Stomach (tissue), 19 donors: Measurements from ENCODE around the gene ISOC1. TPM values are rescaled to one million over a fixed set of nuclear protein-coding genes. Genes with fewer than 3 reads are reported as not detected.

Source experiments
- DNase-seq, 2 donors: peaks; one replicate each; pipeline versions ENCODE4 v3.0.0 to v3.0.0-alpha.2; 2013 to 2019
- H3K27ac ChIP-seq, 5 donors: fragments of 200-600 bp in 4 of 5; sonication (generic) in 4 of 5; one replicate each; pipeline ENCODE4 v1.5.1; 2013 to 2019; ENCODE audit warnings: mild to moderate bottlenecking in 1 of 5, moderate library complexity in 1 of 5
- H3K27me3 ChIP-seq, 3 donors: fragments of 200-600 bp; sonication (generic); one replicate each; pipeline ENCODE4 v1.5.1; 2017 to 2019; ENCODE audit warnings: mixed run types in 1 of 3
- H3K36me3 ChIP-seq, 4 donors: fragments of 200-600 bp; sonication (generic); 1 replicate in 3 of 4; 2 replicates in 1 of 4; pipeline ENCODE4 v1.5.1; 2016 to 2019
- H3K4me1 ChIP-seq, 4 donors: fragments of 200-600 bp; sonication (generic); one replicate each; pipeline ENCODE4 v1.5.1; 2016 to 2019
- H3K4me3 ChIP-seq, 4 donors: fragments of 200-600 bp; sonication (generic) in 3 of 4; one replicate each; pipeline ENCODE4 v1.5.1; 2016 to 2019; ENCODE audit warnings: mild to moderate bottlenecking in 1 of 4
- H3K9me3 ChIP-seq, 4 donors: fragments of 200-600 bp; sonication (generic); one replicate each; pipeline ENCODE4 v1.5.1; 2016 to 2019
- EP300 ChIP-seq: sonication (generic); formaldehyde crosslinking; IDR thresholded peaks from one replicate; pipeline ENCODE4 v1.6.1; 2017; ENCODE audit warnings: antibody characterized with exemption
- POLR2A ChIP-seq, 4 donors: fragments of 450-650 bp; IDR thresholded peaks; one replicate each; pipeline ENCODE4 v1.6.1; 2016; ENCODE audit warnings: antibody characterized with exemption in 4 of 4, control low read depth in 2 of 4, mild to moderate bottlenecking in 1 of 4, moderate library complexity in 1 of 4
- POLR2AphosphoS5 ChIP-seq, 3 donors: sonication (generic); formaldehyde crosslinking; IDR thresholded peaks; one replicate each; pipeline ENCODE4 v1.6.1; 2016; ENCODE audit warnings: antibody characterized with exemption in 3 of 3
- WGBS, 5 donors: extraction: QIAGEN DNeasy Blood & Tissue Kit in 3 of 5; methylation state at CpG; one replicate each; pipeline versions ENCODE4 v1.1.5 to v1.1.7; 2013 to 2018; 5-methylcytosine and 5-hydroxymethylcytosine counted together
- intact Hi-C: fragments of 100-400 bp; cut with DNase I; formaldehyde crosslinking; loops from one replicate; pipeline ENCODE4 v1.15.1; 2023; ENCODE audit warnings: low total_unique reads
- long read RNA-seq, 10 donors: transcript quantifications; one replicate each; lab custom pipeline, GENCODE V29; 2026
- polyA plus RNA-seq, 3 donors: library from polyadenylated mRNA; stranded (reverse); fragments of 200-250 nt; gene quantifications; one replicate each; pipeline ENCODE4 v1.2.3, GENCODE V29; 2013
- total RNA-seq, 5 donors: library from RNA; depleted of rRNA; stranded (reverse); fragments of >200 nt; gene quantifications; one replicate each; pipeline versions ENCODE4 v1.1.0 to v1.2.3, GENCODE V29; 2014 to 2016
- TF ChIP-seq, protein P1 (sequence below), 7 experiments: fragments of 450-650 bp in 4 of 7; fragments of 200-600 bp in 3 of 7; sonication (generic) in 3 of 7; IDR thresholded peaks; one replicate each; pipeline ENCODE4 v1.5.1; 2016 to 2019; ENCODE audit warnings: antibody characterized with exemption in 7 of 7, control low read depth in 2 of 7, mild to moderate bottlenecking in 1 of 7
- donor health status: healthy with polysubstance abuse.
- donor health status: Bipolar disorder and iron deficiency.
- donor health status: healthy.

ISOC1 gene
- total RNA-seq: 10 to 100 TPM in 2 of 5 donors, 1 to 10 TPM in 2, not detected in 1; 3.1 to 35.1 (median 7.7) TPM
- polyA plus RNA-seq: 10 to 100 TPM; 18.3 to 39.4 (median 24.3) TPM
- long read RNA-seq, donor 1, transcript ISOC1-201 (5 exons, 1,940 nt): major isoform, 6 of 13 reads
- long read RNA-seq, donor 1, partial matches to known transcripts: 7 of 13 reads
- long read RNA-seq, donor 1, other reads (novel, unspliced or antisense): 0 of 13 reads
- long read RNA-seq, donor 2, transcript ISOC1-201 (5 exons, 1,940 nt): major isoform, 21 of 27 reads
- long read RNA-seq, donor 2, partial matches to known transcripts: 6 of 27 reads
- long read RNA-seq, donor 2, other reads (novel, unspliced or antisense): 0 of 27 reads
- long read RNA-seq, donor 3, transcript ISOC1-201 (5 exons, 1,940 nt): major isoform, 9 of 9 reads
- long read RNA-seq, donor 3, partial matches to known transcripts: 0 of 9 reads
- long read RNA-seq, donor 3, other reads (novel, unspliced or antisense): 0 of 9 reads
- long read RNA-seq, donor 4: 0 reads
- long read RNA-seq, donor 5, transcript ISOC1-201 (5 exons, 1,940 nt): major isoform, 25 of 25 reads
- long read RNA-seq, donor 5, partial matches to known transcripts: 0 of 25 reads
- long read RNA-seq, donor 5, other reads (novel, unspliced or antisense): 0 of 25 reads
- long read RNA-seq, donor 6, transcript ISOC1-201 (5 exons, 1,940 nt): major isoform, 44 of 55 reads
- long read RNA-seq, donor 6, partial matches to known transcripts: 11 of 55 reads
- long read RNA-seq, donor 6, other reads (novel, unspliced or antisense): 0 of 55 reads
- long read RNA-seq, donor 7, transcript ISOC1-201 (5 exons, 1,940 nt): major isoform, 38 of 56 reads
- long read RNA-seq, donor 7, partial matches to known transcripts: 18 of 56 reads
- long read RNA-seq, donor 7, other reads (novel, unspliced or antisense): 0 of 56 reads
- long read RNA-seq, donor 8, transcript ISOC1-201 (5 exons, 1,940 nt): major isoform, 14 of 14 reads
- long read RNA-seq, donor 8, partial matches to known transcripts: 0 of 14 reads
- long read RNA-seq, donor 8, other reads (novel, unspliced or antisense): 0 of 14 reads
- long read RNA-seq, donor 9, transcript ISOC1-201 (5 exons, 1,940 nt): major isoform, 20 of 20 reads
- long read RNA-seq, donor 9, partial matches to known transcripts: 0 of 20 reads
- long read RNA-seq, donor 9, other reads (novel, unspliced or antisense): 0 of 20 reads
- long read RNA-seq, donor 10, transcript ISOC1-201 (5 exons, 1,940 nt): major isoform, 11 of 11 reads
- long read RNA-seq, donor 10, partial matches to known transcripts: 0 of 11 reads
- long read RNA-seq, donor 10, other reads (novel, unspliced or antisense): 0 of 11 reads

DNA sequence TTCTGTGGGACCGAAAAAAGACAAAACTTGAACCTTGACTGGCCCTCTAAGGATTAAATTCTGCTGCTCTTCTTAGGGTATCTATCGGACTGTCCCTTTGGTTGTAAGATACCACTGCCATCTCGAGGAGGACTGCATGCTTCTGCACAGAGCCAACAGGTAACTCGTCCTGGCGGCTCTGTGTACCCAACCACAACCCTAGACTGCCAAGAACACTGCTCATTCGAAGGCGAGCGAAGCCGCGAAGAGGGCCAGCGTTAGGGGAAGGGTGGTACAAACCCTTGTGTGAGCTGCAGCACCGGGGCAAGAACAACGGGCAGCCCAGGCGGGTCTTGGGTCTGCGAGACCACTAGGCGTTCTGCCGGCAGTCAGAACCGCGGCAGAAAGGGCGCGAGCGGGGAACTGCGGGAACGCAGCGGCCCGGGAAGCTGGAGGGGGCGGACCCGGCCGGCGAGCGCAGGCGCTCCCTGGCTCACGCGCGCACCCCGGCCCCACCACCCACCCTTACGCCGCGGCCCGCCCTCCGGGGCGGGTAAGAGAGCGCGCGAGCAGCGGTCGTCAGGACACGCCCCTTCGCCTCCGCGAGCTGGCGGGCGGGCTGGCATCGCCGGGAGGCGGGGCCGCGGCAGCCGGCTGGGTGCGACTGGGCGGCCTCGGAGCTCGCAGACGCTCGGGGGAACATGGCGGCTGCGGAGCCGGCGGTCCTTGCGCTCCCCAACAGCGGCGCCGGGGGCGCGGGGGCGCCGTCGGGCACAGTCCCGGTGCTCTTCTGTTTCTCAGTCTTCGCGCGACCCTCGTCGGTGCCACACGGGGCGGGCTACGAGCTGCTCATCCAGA, at the start of gene ISOC1:
ISOC1 (plus strand) TSS at position 663 of the 837 bp plus-strand sequence; CDS start at position 681, 18 bp downstream.
- intact Hi-C loops: no loop called here
- Histone ChIP-seq H3K36me3 (no peaks in the 10 kb centered on the region), H3K4me3 (peak within 1 kb of the TSS; percentile 78 to 90 (median 87)), H3K4me1 (peaks cover 4 to 46% (median 39%) of the 10 kb centered on the region in 4 donors), H3K27ac (peak within 1 kb of the TSS; percentile 89 to 96 (median 91)), H3K27me3 (no peaks in the 10 kb centered on the region), H3K9me3 (no peaks in the 10 kb centered on the region)
- peak; percentile 94 to 98 for DNase-seq
- 0 to 2% (median 1%) methylated on average over 43 to 87 of the region's 87 CpGs for WGBS, 5 donors
- TF ChIP-seq POLR2AphosphoS5 (IDR thresholded peaks at IDR 0.05) (peak in 2 of 3 donors; percentile 49 to 69), EP300 (no peak), POLR2A (IDR thresholded peaks at IDR 0.05) (peak in 1 of 4 donors; percentile 30)
- TF ChIP-seq, protein P1, sequence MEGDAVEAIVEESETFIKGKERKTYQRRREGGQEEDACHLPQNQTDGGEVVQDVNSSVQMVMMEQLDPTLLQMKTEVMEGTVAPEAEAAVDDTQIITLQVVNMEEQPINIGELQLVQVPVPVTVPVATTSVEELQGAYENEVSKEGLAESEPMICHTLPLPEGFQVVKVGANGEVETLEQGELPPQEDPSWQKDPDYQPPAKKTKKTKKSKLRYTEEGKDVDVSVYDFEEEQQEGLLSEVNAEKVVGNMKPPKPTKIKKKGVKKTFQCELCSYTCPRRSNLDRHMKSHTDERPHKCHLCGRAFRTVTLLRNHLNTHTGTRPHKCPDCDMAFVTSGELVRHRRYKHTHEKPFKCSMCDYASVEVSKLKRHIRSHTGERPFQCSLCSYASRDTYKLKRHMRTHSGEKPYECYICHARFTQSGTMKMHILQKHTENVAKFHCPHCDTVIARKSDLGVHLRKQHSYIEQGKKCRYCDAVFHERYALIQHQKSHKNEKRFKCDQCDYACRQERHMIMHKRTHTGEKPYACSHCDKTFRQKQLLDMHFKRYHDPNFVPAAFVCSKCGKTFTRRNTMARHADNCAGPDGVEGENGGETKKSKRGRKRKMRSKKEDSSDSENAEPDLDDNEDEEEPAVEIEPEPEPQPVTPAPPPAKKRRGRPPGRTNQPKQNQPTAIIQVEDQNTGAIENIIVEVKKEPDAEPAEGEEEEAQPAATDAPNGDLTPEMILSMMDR (IDR thresholded peaks at IDR 0.05): no peak

DNA sequence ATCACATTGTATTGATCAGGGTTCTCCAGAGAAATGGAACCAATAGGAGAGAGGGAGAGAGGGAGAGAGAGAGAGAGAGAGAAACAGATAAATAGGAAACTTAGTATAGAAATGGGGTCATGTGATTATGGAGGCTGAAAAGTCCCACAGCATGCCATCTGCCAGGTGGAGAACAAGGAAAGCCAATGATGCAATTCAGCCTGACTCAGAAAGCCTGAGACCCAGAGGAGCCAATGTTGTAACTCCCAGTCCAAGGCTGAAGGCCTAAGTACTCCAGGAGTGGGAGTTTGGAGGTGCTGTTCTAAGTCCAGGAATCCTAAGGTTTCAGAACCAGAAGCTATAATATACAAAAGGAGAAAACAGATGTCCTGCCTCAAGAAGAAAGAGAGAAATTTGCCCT, 48.4 kb upstream of the ISOC1 start:
- H3K27ac ChIP-seq: no peak overlapping the region
- H3K27me3 ChIP-seq: no peaks in the 10 kb centered on the region
- DNase-seq: no peak
- TF ChIP-seq, protein P1 (IDR thresholded peaks at IDR 0.05): no peak
- TF ChIP-seq POLR2AphosphoS5 (IDR thresholded peaks at IDR 0.05) (no peak), POLR2A (IDR thresholded peaks at IDR 0.05) (no peak), EP300 (no peak)
- H3K4me1 ChIP-seq: no peaks in the 10 kb centered on the region
- no peak overlapping the region for H3K4me3 ChIP-seq
- intact Hi-C loops: no loop called here
- peaks cover 0 to 19% (median 13%) of the 10 kb centered on the region in 4 donors for H3K9me3 ChIP-seq
- no peaks in the 10 kb centered on the region for H3K36me3 ChIP-seq

DNA sequence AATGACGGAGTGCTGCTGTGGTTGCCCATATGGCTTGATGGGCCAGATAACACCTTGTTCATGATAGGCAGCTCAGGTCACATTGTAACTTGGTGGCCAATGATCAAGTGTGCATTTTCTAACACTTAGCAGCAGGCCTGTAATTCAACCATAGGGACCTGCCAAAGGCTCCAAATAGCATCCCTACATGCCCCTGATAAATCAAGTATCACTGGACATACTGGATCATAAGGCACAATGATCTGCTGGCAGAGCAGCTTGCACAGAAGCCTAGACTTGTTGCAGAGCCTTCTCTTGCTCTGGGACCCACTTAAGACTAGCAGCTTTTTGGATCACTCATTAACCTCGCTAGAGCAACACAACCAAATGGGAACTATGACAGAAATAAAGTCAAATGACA, 46.0 kb upstream of the ISOC1 start:
- intact Hi-C loops: no loop called here
- H3K9me3 ChIP-seq: peaks cover 0 to 16% (median 11%) of the 10 kb centered on the region in 4 donors
- no peaks in the 10 kb centered on the region for H3K36me3 ChIP-seq
- DNase-seq: peak in 1 of 2 donors; percentile 18
- no peaks in the 10 kb centered on the region for H3K27me3 ChIP-seq
- TF ChIP-seq POLR2AphosphoS5 (IDR thresholded peaks at IDR 0.05): no peak
- TF ChIP-seq POLR2A (IDR thresholded peaks at IDR 0.05): no peak
- no peak for TF ChIP-seq EP300
- TF ChIP-seq, protein P1 (IDR thresholded peaks at IDR 0.05): no peak
- H3K4me3 ChIP-seq: no peak overlapping the region
- WGBS, 5 donors: 22 to 58% (median 53%) methylated on average over 2 of the region's 2 CpGs
- no peaks in the 10 kb centered on the region for H3K4me1 ChIP-seq
- no peak overlapping the region for H3K27ac ChIP-seq
